HepG2 (cell line): Measurements from ENCODE around the gene CTSO. TPM values are rescaled to one million over a fixed set of nuclear protein-coding genes. Genes with fewer than 3 reads are reported as not detected.

Source experiments
- ATAC-seq: fragments of 200-7000 bp; cut with Tn5 transposase; 3 replicates; pipeline ENCODE4 v1.9.1; 2020; ENCODE audit warnings: mild to moderate bottlenecking, moderate library complexity
- BruUV-seq: library from RNA; stranded (reverse); fragments of 400-500 nt; replicated peaks from 2 replicates; lab custom pipeline; 2021; lab: Mats Ljungman, UMichigan
- CTCF ChIA-PET: fragments of 300-600 bp; formaldehyde crosslinking; extraction: SDS; loops from one replicate; lab custom pipeline; 2021; ENCODE audit warnings: low total read pairs, inconsistent platforms, low intra/inter-chr PET ratio; lab: Yijun Ruan, JAX
- POLR2A ChIA-PET: fragments of 350-600 bp; sonication (Branson Sonifier 250); formaldehyde crosslinking; loops from one replicate; lab custom pipeline; 2020; ENCODE audit warnings: antibody characterized with exemption, inconsistent platforms; lab: Yijun Ruan, JAX
- DNase-seq: peaks from one replicate; pipeline ENCODE4 v3.0.0-alpha.2; 2015; ENCODE audit warnings: low spot score
- FAIRE-seq: peaks from 3 replicates; lab custom pipeline; 2011; peaks lifted over from hg19 to GRCh38; lab: Jason Lieb, UNC
- H2AFZ ChIP-seq: one replicate; pipeline ENCODE4 v1.6.1; 2011; ENCODE audit warnings: low read length, inconsistent platforms
- H3K27ac ChIP-seq: fragments of 300-600 bp; 3 replicates; pipeline ENCODE4 v1.8.0; 2011; ENCODE audit warnings: mixed run types, mild to moderate bottlenecking, mixed read lengths, low read length, inconsistent platforms; ENCODE audit not compliant: insufficient read depth; ENCODE audit errors: extremely low read length
- H3K27me3 ChIP-seq, 2 experiments: fragments of 200-600 bp in 1 of 2; 2 replicates in 1 of 2; 3 replicates in 1 of 2; pipeline versions ENCODE4 v1.6.0 to v1.8.0; 2011; ENCODE audit warnings: low read length in 2 of 2, mild to moderate bottlenecking in 2 of 2, moderate library complexity in 2 of 2, inconsistent platforms in 1 of 2; ENCODE audit not compliant: insufficient read depth in 2 of 2, control insufficient read depth in 1 of 2
- H3K36me3 ChIP-seq, 2 experiments: fragments of 200-600 bp in 1 of 2; replicated peaks in 1 of 2; 2 replicates in 1 of 2; 3 replicates in 1 of 2; pipeline versions ENCODE4 v1.5.1 to v1.8.0; 2011; ENCODE audit warnings: low read length in 2 of 2, inconsistent platforms in 1 of 2; ENCODE audit not compliant: insufficient read depth in 2 of 2, control insufficient read depth in 1 of 2
- H3K4me1 ChIP-seq: 2 replicates; pipeline ENCODE4 v1.5.1; 2012; ENCODE audit warnings: low read length, inconsistent platforms; ENCODE audit not compliant: insufficient read depth
- H3K4me2 ChIP-seq: 2 replicates; pipeline ENCODE4 v1.6.0; 2011; ENCODE audit warnings: low read depth, low read length, inconsistent platforms
- H3K4me3 ChIP-seq, 3 experiments: fragments of 200-600 bp in 1 of 3; sonication (generic), shearing (Covaris generic) in 1 of 3; replicated peaks in 1 of 3; 2 replicates each; pipeline ENCODE4 v1.5.1; 2011 to 2016; ENCODE audit warnings: low read length in 3 of 3, inconsistent platforms in 2 of 3, low read depth in 2 of 3, mild to moderate bottlenecking in 2 of 3, control low read depth in 1 of 3, mixed read lengths in 1 of 3; ENCODE audit not compliant: insufficient read depth in 1 of 3
- H3K79me2 ChIP-seq: one replicate; pipeline ENCODE4 v1.6.1; 2011; ENCODE audit warnings: low read length, inconsistent platforms; ENCODE audit not compliant: insufficient read depth
- H3K9ac ChIP-seq: 2 replicates; pipeline ENCODE4 v1.6.0; 2011; ENCODE audit warnings: mild to moderate bottlenecking, low read depth, low read length, inconsistent platforms; ENCODE audit not compliant: insufficient read depth
- H3K9me3 ChIP-seq: 2 replicates; pipeline ENCODE4 v1.5.1; 2012; ENCODE audit warnings: mild to moderate bottlenecking, low read length
- H4K20me1 ChIP-seq: 2 replicates; pipeline ENCODE4 v1.6.0; 2011; ENCODE audit warnings: inconsistent platforms, mild to moderate bottlenecking, low read length, moderate library complexity; ENCODE audit not compliant: insufficient read depth
- CREBL2 ChIP-seq: sonication (generic); formaldehyde crosslinking; IDR thresholded peaks from 2 replicates; pipeline ENCODE4 v1.8.1; 2023; ENCODE audit warnings: missing genetic modification reagents, mild to moderate bottlenecking, borderline replicate concordance
- GTF2F1 ChIP-seq: fragments of 150-350 bp; IDR thresholded peaks from 2 replicates; pipeline ENCODE4 v1.6.1; 2014; ENCODE audit warnings: low read length
- MED13 ChIP-seq: sonication (generic); formaldehyde crosslinking; IDR thresholded peaks from 2 replicates; pipeline ENCODE4 v1.5.0; 2020; ENCODE audit warnings: missing genetic modification reagents
- NPAS2 ChIP-seq: sonication (generic); formaldehyde crosslinking; IDR thresholded peaks from 2 replicates; pipeline ENCODE4 v1.8.0; 2022; ENCODE audit warnings: mild to moderate bottlenecking, missing genetic modification reagents, borderline replicate concordance
- SATB2 ChIP-seq: sonication (generic); formaldehyde crosslinking; IDR thresholded peaks from 2 replicates; pipeline ENCODE4 v1.5.0; 2020; ENCODE audit warnings: missing genetic modification reagents
- TBX2 ChIP-seq: sonication (generic); formaldehyde crosslinking; IDR thresholded peaks from 2 replicates; pipeline ENCODE4 v1.5.0; 2020; ENCODE audit warnings: missing genetic modification reagents, mild to moderate bottlenecking, borderline replicate concordance
- ZC3H13 ChIP-seq: sonication (generic); formaldehyde crosslinking; IDR thresholded peaks from 2 replicates; pipeline ENCODE4 v1.8.1; 2023; ENCODE audit warnings: mild to moderate bottlenecking, missing genetic modification reagents, moderate library complexity
- ZNF609 ChIP-seq: sonication (generic); formaldehyde crosslinking; IDR thresholded peaks from 2 replicates; pipeline ENCODE4 v1.4.0; 2020; ENCODE audit warnings: mild to moderate bottlenecking, missing genetic modification reagents, borderline replicate concordance
- WGBS: methylation state at CpG from one replicate; pipeline ENCODE4 v1.1.6; 2017; ENCODE audit warnings: low lambda C conversion rate; 5-methylcytosine and 5-hydroxymethylcytosine counted together
- in situ Hi-C: cut with HindIII; loops from 2 replicates; pipeline ENCODE4 v1.10.0; 2017; ENCODE audit warnings: low pct_unique_long_range_greater_than_20kb; ENCODE audit not compliant: extremely low pct_ligation_motif_present
- intact Hi-C: fragments of 100-400 bp; cut with micrococcal nuclease; formaldehyde crosslinking; loops from one replicate; pipeline ENCODE4 v1.10.0; 2022; ENCODE audit not compliant: unreplicated experiment
- polyA plus RNA-seq, 8 experiments: library from polyadenylated mRNA; depleted of rRNA in 3 of 8; stranded (reverse) in 7 of 8; unstranded in 1 of 8; fragments of >200 nt; fragmentation: Illumina TruSeq in 4 of 8; extraction: Trizol in 4 of 8; gene quantifications; 2 replicates each; pipeline versions ENCODE4 v1.2.1 to v1.2.3, GENCODE V29; 2011 to 2016; ENCODE audit warnings: low read depth in 4 of 8, missing spikeins in 1 of 8, mixed read lengths in 1 of 8; ENCODE audit not compliant: insufficient read depth in 1 of 8
- total RNA-seq, 5 experiments: library from RNA; depleted of rRNA; stranded (reverse); fragments of >200 nt; fragmentation: Illumina TruSeq; extraction: Trizol; gene quantifications; 2 replicates each; pipeline ENCODE4 v1.2.3, GENCODE V29; 2016; ENCODE audit warnings: low read depth in 1 of 5
- TF ChIP-seq, protein P1 (sequence below): sonication (generic); formaldehyde crosslinking; IDR thresholded peaks from 2 replicates; pipeline ENCODE4 v1.5.1; 2020; ENCODE audit warnings: missing genetic modification reagents, mild to moderate bottlenecking, borderline replicate concordance

The CTSO gene
- total and polyA plus RNA-seq, 2 of the 13 experiments (the other 11 are each of a cell fraction or from before 2014, with no cell fraction given) = 0.07 to 0.17 TPM

- no peak for TF ChIP-seq CREBL2
- TF ChIP-seq, protein P1, sequence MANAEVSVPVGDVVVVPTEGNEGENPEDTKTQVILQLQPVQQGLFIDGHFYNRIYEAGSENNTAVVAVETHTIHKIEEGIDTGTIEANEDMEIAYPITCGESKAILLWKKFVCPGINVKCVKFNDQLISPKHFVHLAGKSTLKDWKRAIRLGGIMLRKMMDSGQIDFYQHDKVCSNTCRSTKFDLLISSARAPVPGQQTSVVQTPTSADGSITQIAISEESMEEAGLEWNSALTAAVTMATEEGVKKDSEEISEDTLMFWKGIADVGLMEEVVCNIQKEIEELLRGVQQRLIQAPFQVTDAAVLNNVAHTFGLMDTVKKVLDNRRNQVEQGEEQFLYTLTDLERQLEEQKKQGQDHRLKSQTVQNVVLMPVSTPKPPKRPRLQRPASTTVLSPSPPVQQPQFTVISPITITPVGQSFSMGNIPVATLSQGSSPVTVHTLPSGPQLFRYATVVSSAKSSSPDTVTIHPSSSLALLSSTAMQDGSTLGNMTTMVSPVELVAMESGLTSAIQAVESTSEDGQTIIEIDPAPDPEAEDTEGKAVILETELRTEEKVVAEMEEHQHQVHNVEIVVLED (CRISPR knock-in tag) = no peak
- TF ChIP-seq, all 625 proteins: peak for 0
Observed at GRCh38 chr4:155961575-155961974, 7.9 kb upstream of the CTSO start (continued).

DNA sequence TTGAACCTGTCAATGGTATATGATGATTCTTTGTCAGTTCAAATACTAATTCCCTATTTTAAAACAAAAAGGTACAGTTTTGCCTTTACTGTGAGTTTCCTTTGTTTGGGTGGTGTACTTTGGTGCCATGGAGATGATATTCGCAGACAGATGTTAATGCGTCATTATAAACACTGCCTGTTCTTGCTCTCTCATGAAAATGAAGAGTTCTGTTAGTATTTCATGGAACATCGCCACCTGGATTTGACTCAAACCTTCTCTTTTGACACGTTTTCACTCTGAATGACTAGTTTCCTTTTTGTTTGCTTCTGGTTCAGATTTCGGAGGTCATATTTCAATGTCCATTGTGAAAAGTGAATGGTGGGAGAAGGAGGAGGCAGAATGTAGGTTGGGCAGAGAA is 6.9 kb upstream of the CTSO start:
- H3K4me3 ChIP-seq = no peak overlapping the region
- no peak overlapping the region for H3K9ac ChIP-seq
- intact Hi-C loops (no loop called here), in situ Hi-C loops (no loop called here)
- H3K79me2 ChIP-seq = no peaks in the 10 kb centered on the region
- no peak for FAIRE-seq
- H3K36me3 ChIP-seq = no peaks in the 10 kb centered on the region
- H3K4me2 ChIP-seq = no peak overlapping the region
- no peaks in the 10 kb centered on the region for H3K27me3 ChIP-seq
- no peaks in the 10 kb centered on the region for H3K9me3 ChIP-seq
- CTCF ChIA-PET = no interaction called here
- DNase-seq = no peak
- no peak overlapping the region for H3K27ac ChIP-seq
- TF ChIP-seq SATB2 (CRISPR knock-in tag) (no peak), ZNF609 (CRISPR knock-in tag) (no peak), GTF2F1 (no peak), MED13 (no peak), NPAS2 (CRISPR knock-in tag) (no peak), TBX2 (CRISPR knock-in tag) (no peak), ZC3H13 (CRISPR knock-in tag) (no peak)
- TF ChIP-seq, all 625 proteins: peak for 0
- H3K4me1 ChIP-seq = peaks cover under 1% of the 10 kb centered on the region; the same call in 1 of the 2 replicates
- no peak overlapping the region for H2AFZ ChIP-seq
- WGBS = 2% methylated on average over 5 of the region's 5 CpGs
- no peaks in the 10 kb centered on the region for H4K20me1 ChIP-seq
- POLR2A ChIA-PET = no interaction called here
- ATAC-seq = no peak
- BruUV-seq = no TSS peak
